Fibroblast of lung (primary cell): ENCODE data around the gene ZP1. TPM values are rescaled to one million over a fixed set of nuclear protein-coding genes. Genes with fewer than 3 reads are reported as not detected.
A peak's percentile ranks its signal among the peaks of the same experiment; 100 is the strongest.

ENCODE experiments used
- DNase-seq, 2 donors: peaks; one replicate each; pipeline versions ENCODE4 v3.0.0 to v3.0.0-alpha.2; 2010; ENCODE audit warnings: low read depth in 2 of 2
- H2AFZ ChIP-seq: 2 replicates; pipeline ENCODE4 v1.5.1; 2012; ENCODE audit warnings: low read length, control low read depth, inconsistent platforms
- H3K27ac ChIP-seq: 2 replicates; pipeline ENCODE4 v1.5.1; 2011; ENCODE audit warnings: low read length, control low read depth; ENCODE audit not compliant: insufficient read depth
- H3K27me3 ChIP-seq: 2 replicates; pipeline ENCODE4 v1.5.1; 2011; ENCODE audit warnings: mild to moderate bottlenecking, low read length; ENCODE audit not compliant: control insufficient read depth, insufficient read depth
- H3K36me3 ChIP-seq: 2 replicates; pipeline ENCODE4 v1.5.1; 2011; ENCODE audit warnings: low read length; ENCODE audit not compliant: control insufficient read depth, insufficient read depth
- H3K4me1 ChIP-seq: 2 replicates; pipeline ENCODE4 v1.5.1; 2011; ENCODE audit warnings: low read length; ENCODE audit not compliant: control insufficient read depth, insufficient read depth; ENCODE audit errors: extremely low read depth
- H3K4me2 ChIP-seq: 2 replicates; pipeline ENCODE4 v1.5.1; 2011; ENCODE audit warnings: low read length, control low read depth; ENCODE audit not compliant: insufficient read depth; ENCODE audit errors: extremely low read depth
- H3K4me3 ChIP-seq, 4 experiments: fragments of 200-600 bp in 1 of 4; sonication (generic) in 1 of 4; replicated peaks in 1 of 4; 2 replicates each; pipeline ENCODE4 v1.5.1; 2011 to 2016; ENCODE audit warnings: low read length in 4 of 4, low read depth in 3 of 4, mild to moderate bottlenecking in 3 of 4, control low read depth in 2 of 4, inconsistent platforms in 1 of 4, mixed read lengths in 1 of 4; ENCODE audit not compliant: insufficient read depth in 1 of 4; ENCODE audit errors: control extremely low read depth in 1 of 4
- H3K79me2 ChIP-seq: 2 replicates; pipeline ENCODE4 v1.5.1; 2012; ENCODE audit warnings: mild to moderate bottlenecking, low read length, inconsistent platforms; ENCODE audit not compliant: control insufficient read depth, insufficient read depth
- H3K9ac ChIP-seq: 2 replicates; pipeline ENCODE4 v1.5.1; 2011; ENCODE audit warnings: mild to moderate bottlenecking, low read length, control low read depth; ENCODE audit not compliant: insufficient read depth
- H3K9me3 ChIP-seq: 2 replicates; pipeline ENCODE4 v1.5.1; 2012; ENCODE audit warnings: low read depth, low read length; ENCODE audit not compliant: control insufficient read depth, insufficient read depth
- H4K20me1 ChIP-seq: 2 replicates; pipeline ENCODE4 v1.5.1; 2011; ENCODE audit warnings: low read length; ENCODE audit not compliant: control insufficient read depth, insufficient read depth; ENCODE audit errors: extremely low read depth
- CTCF ChIP-seq, 2 donors: IDR thresholded peaks in 1 of 2; conservative IDR thresholded peaks in 1 of 2; 1 replicate in 1 of 2; 2 replicates in 1 of 2; pipeline ENCODE4 v1.5.1; 2011 to 2012; ENCODE audit warnings: low read length in 2 of 2, control low read depth in 1 of 2, inconsistent platforms in 1 of 2, low read depth in 1 of 2, mild to moderate bottlenecking in 1 of 2
- EZH2 ChIP-seq: IDR thresholded peaks from 2 replicates; pipeline ENCODE4 v1.5.1; 2012; ENCODE audit warnings: low read length, control low read depth, mild to moderate bottlenecking; ENCODE audit errors: missing control alignments
- polyA plus RNA-seq, 2 donors: library from polyadenylated mRNA; depleted of rRNA in 1 of 2; stranded (reverse) in 1 of 2; unstranded in 1 of 2; fragments of >200 nt; gene quantifications; 2 replicates each; pipeline ENCODE4 v1.2.1, GENCODE V29; 2011 to 2012; ENCODE audit warnings: missing spikeins in 1 of 2
- total RNA-seq: library from RNA; depleted of rRNA; stranded (reverse); fragments of >200 nt; gene quantifications from 2 replicates; pipeline ENCODE4 v1.2.1, GENCODE V29; 2014

Gene ZP1
- total and polyA plus RNA-seq, 2 donors (not counting 1 experiment from before 2014, with no cell fraction given), result 0.62 TPM; not detected in 1

- Histone ChIP-seq H3K27me3 (no peaks in the 10 kb centered on the region), H4K20me1 (no peaks in the 10 kb centered on the region), H3K79me2 (no peaks in the 10 kb centered on the region), H3K4me2 (no peak overlapping the region), H2AFZ (no peak overlapping the region), H3K27ac (no peak overlapping the region), H3K4me1 (no peaks in the 10 kb centered on the region), H3K4me3 (no peak overlapping the region), H3K9ac (no peak overlapping the region), H3K36me3 (peaks cover 8% of the 10 kb centered on the region), H3K9me3 (no peaks in the 10 kb centered on the region)
- TF ChIP-seq CTCF (conservative IDR thresholded peaks at IDR 0.05 in 1 of 2, IDR thresholded peaks at IDR 0.05 in 1 of 2; ENCODE audit: low read depth in 1 of 2, low read length in 2 of 2) (no peak), EZH2 (no peak)
- no peak for DNase-seq
These were observed 13.0 kb upstream of the ZP1 start for GRCh38 chr11:60854140-60854846.

DNA sequence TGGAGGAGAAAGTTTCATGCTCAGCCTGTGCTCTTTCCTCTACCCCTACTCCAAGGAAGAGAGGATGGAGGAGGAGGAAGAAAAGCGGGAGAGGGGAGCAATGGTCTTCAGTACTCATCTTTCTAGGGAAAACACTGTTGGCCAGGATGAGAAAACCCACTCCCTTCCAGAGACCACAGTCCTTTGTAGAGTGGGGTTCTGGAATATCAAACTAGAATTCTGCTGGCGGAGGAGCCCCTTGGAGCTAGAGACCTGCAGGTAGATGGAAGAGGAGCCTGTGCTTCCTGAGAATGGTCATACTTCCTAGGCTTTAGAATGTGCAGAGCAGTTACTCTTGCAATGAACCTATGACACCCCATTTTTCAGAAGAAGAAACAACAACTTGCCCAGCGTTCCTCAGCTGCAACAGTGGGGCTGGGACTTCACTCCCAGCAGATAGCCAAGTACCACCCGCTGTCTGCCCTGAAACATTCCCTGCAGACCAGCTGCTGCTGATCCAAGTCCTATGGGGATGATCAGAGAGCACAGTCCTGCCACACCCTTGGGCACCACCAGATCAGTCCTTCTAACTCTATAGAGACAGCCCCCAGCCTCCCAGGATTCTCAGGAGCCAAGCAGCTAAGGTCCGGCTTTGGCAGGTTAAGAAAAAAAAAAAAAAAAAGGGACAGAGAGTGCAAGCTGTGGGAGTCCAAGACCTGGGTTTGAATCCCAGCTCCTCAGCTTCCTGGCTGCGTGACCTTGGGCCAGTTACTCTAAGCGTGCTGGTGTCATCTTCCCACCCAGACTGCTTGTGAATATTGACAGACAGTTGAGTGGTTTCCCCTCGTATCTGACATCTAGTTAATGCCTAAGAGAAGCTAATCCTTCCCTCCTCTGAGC, 12.3 kb upstream of the ZP1 start:
- Histone ChIP-seq H3K27ac (no peak overlapping the region), H3K9me3 (no peaks in the 10 kb centered on the region), H3K4me2 (no peak overlapping the region), H3K79me2 (no peaks in the 10 kb centered on the region), H3K36me3 (peaks cover 8% of the 10 kb centered on the region), H3K27me3 (no peaks in the 10 kb centered on the region), H2AFZ (no peak overlapping the region), H3K4me1 (no peaks in the 10 kb centered on the region), H3K4me3 (peak overlapping the region in 2 of 4 experiments; percentile 10 to 17), H3K9ac (no peak overlapping the region), H4K20me1 (no peaks in the 10 kb centered on the region)
- DNase-seq, result no peak
- TF ChIP-seq EZH2 (no peak), CTCF (conservative IDR thresholded peaks at IDR 0.05 in 1 of 2, IDR thresholded peaks at IDR 0.05 in 1 of 2; ENCODE audit: low read depth in 1 of 2, low read length in 2 of 2) (no peak)
